ENCODE measurements around the gene KRTAP10-5. TPM values are rescaled to one million over a fixed set of nuclear protein-coding genes. Genes with fewer than 3 reads are reported as not detected.

The KRTAP10-5 gene
- total and polyA plus RNA-seq, 12 donors, result not detected

DNA sequence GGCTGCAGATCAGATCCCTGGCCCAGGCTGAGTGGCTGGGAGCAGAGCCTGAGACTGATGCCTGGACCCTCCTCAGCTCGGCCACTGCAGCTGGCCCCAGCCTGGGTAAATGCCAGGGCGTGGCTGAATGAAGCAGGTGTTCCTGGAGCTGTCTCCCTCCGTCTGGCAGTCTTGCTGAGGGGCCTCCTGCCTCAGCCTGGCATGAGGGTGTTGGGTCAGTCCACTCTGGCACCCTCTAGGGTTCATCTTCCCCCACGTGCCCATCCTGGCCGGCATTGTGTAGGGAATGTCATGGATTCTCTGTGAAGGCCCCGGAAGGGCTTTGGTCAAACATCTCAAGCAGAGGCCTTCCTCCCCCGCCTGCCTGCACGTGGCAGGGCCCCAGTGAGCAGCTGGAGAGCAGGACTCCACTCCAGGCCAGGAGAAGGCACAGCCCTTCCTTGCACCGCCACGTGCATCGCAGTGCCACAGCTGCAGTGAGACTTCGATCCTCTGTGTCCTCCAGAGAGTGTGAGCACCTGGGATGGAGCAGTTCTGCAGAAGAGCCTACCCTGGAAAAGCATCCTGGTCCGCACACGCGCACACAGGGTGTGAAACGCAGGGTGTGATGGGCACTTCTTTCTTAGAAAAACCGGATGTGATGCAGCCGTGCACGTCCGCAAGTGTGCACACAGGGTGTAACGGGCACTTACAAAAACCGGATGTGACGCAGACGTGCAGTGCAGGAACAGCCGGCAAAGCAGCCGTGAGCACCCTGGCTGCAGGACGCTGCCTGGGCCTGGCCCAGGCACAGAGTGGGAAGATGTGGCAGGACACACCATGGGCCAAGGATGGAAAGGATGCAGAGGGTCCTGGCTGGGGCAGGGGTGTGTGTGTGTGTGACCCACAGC lies 11.5 kb downstream of the KRTAP10-5 start:
- H3K27me3 ChIP-seq, result peaks cover 0 to 18% (median 0%) of the 10 kb centered on the region in 7 donors
- H3K4me3 ChIP-seq, result no peak overlapping the region
- H3K36me3 ChIP-seq, result no peaks in the 10 kb centered on the region
- DNase-seq (no peak), ATAC-seq (peak in 1 of 8 donors; percentile 55)
- intact Hi-C loops (cut with DNase I), result no loop called here
- no peak overlapping the region for H3K27ac ChIP-seq
- TF ChIP-seq, protein P1, sequence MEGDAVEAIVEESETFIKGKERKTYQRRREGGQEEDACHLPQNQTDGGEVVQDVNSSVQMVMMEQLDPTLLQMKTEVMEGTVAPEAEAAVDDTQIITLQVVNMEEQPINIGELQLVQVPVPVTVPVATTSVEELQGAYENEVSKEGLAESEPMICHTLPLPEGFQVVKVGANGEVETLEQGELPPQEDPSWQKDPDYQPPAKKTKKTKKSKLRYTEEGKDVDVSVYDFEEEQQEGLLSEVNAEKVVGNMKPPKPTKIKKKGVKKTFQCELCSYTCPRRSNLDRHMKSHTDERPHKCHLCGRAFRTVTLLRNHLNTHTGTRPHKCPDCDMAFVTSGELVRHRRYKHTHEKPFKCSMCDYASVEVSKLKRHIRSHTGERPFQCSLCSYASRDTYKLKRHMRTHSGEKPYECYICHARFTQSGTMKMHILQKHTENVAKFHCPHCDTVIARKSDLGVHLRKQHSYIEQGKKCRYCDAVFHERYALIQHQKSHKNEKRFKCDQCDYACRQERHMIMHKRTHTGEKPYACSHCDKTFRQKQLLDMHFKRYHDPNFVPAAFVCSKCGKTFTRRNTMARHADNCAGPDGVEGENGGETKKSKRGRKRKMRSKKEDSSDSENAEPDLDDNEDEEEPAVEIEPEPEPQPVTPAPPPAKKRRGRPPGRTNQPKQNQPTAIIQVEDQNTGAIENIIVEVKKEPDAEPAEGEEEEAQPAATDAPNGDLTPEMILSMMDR (IDR thresholded peaks at IDR 0.05), result no peak
- WGBS, 2 donors, result 74 to 75% methylated on average over 27 of the region's 27 CpGs
- peaks cover 0 to 6% (median 0%) of the 10 kb centered on the region in 9 donors for H3K4me1 ChIP-seq
- peaks cover 0 to 25% (median 1%) of the 10 kb centered on the region in 11 donors for H3K9me3 ChIP-seq

DNA sequence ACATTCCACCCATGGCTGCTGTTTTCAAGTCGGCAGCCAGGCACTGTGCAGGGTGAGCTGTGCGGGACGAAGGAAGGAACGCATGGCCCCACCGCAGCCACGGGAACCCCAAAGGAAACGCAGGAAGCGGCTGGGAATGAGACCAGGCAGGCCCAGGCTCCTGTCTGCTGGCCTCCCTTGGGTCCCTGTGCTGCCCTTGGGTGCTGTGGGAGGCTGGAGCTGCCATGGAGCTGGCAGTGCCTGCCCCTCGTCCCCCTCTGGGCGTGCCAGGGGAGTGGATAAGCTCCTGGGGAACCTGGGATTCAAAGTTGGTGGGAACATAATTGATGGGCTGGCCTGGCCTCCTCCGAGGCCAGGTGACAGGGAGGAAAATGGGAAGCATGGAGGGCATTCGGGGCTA lies 12.1 kb downstream of the KRTAP10-5 start:
- Histone ChIP-seq H3K27me3 (peaks cover 0 to 15% (median 0%) of the 10 kb centered on the region in 7 donors), H3K9me3 (peaks cover 0 to 27% (median 3%) of the 10 kb centered on the region in 11 donors), H3K27ac (no peak overlapping the region), H3K36me3 (no peaks in the 10 kb centered on the region), H3K4me3 (no peak overlapping the region), H3K4me1 (peaks cover 0 to 6% (median 0%) of the 10 kb centered on the region in 9 donors)
- intact Hi-C loops (cut with DNase I), result no loop called here
- 70 to 73% methylated on average over 12 of the region's 12 CpGs for WGBS, 2 donors
- TF ChIP-seq, protein P1 (IDR thresholded peaks at IDR 0.05), result no peak
- ATAC-seq (no peak), DNase-seq (no peak)

DNA sequence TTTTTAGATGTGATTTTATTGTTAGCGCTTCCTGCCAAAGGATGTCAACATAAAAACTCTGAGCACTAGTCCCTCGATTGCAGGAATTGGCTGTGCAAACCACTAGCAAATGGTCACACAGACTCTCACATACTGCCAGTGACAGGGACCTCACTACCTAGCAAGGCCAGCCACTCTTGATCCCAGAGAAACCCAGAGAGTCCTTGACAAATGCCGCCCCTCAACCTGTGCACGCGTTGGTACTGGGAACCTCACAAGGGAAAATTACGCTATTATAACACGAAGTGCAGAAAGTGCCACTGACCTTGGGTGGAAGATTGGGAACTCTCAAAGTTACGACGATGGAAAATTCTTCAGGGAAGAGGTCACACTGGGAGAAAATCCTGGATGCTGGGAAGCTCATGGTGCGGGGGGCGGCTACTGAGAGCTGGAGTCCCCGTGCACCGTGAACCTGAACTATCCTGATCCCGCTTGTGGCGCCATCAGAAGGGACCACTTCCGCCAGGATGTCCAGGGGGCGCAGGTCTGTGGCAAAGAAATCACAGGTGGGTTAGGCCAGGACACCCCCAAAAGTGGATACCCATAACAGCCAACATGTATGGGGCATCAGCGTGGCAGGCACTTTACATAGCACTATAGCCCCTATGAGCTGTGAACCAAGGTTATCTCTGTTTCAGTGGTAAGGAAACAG lies 12.8 kb downstream of the KRTAP10-5 start:
- intact Hi-C loops (cut with DNase I), result no loop called here
- Histone ChIP-seq H3K9me3 (peaks cover 0 to 30% (median 3%) of the 10 kb centered on the region in 11 donors), H3K27ac (no peak overlapping the region), H3K4me1 (peaks cover 0 to 6% (median 0%) of the 10 kb centered on the region in 9 donors), H3K4me3 (no peak overlapping the region), H3K36me3 (no peaks in the 10 kb centered on the region), H3K27me3 (peaks cover 0 to 12% (median 0%) of the 10 kb centered on the region in 7 donors)
- ATAC-seq (no peak), DNase-seq (no peak)
- TF ChIP-seq, protein P1 (IDR thresholded peaks at IDR 0.05), result no peak
- WGBS, 2 donors, result 91% methylated on average over 18 of the region's 18 CpGs

DNA sequence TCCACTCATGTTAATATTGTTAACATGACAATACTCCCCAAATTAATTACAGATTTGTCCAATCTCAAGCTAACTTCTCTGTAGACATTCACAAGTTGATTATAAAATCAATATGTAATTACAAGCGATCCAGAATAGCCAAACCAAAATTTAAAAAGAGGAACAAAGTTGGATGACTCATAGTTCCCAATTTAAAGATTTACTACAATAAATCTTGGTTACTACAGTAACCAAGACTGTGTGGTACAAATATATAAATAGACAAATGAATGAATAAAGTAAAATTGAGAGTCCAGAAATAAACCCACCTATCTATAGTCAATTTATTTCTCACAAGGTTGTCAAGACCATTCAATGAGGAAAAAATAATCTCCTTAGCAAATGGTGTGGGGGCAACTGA lies 14.0 kb downstream of the KRTAP10-5 start:
- Histone ChIP-seq H3K36me3 (no peaks in the 10 kb centered on the region), H3K4me3 (no peak overlapping the region), H3K27ac (no peak overlapping the region), H3K27me3 (peaks cover 0 to 12% (median 0%) of the 10 kb centered on the region in 7 donors), H3K9me3 (peaks cover 0 to 33% (median 8%) of the 10 kb centered on the region in 11 donors), H3K4me1 (peaks cover 0 to 6% (median 0%) of the 10 kb centered on the region in 9 donors)
- ATAC-seq (no peak), DNase-seq (no peak)
- intact Hi-C loops (cut with DNase I), result no loop called here
- 68 to 78% methylated on average over 1 of the region's 1 CpG for WGBS, 2 donors
- TF ChIP-seq, protein P1 (IDR thresholded peaks at IDR 0.05), result no peak

Data from heart right ventricle (tissue), 16 donors.